NCI-H2227 (cell line): ENCODE data around the gene DPP7.

Experiments used
- DNase-seq: peaks from one replicate; lab custom pipeline; 2025; ENCODE audit not compliant: unreplicated experiment; lab: John Stamatoyannopoulos, UW

DPP7 gene

DNA sequence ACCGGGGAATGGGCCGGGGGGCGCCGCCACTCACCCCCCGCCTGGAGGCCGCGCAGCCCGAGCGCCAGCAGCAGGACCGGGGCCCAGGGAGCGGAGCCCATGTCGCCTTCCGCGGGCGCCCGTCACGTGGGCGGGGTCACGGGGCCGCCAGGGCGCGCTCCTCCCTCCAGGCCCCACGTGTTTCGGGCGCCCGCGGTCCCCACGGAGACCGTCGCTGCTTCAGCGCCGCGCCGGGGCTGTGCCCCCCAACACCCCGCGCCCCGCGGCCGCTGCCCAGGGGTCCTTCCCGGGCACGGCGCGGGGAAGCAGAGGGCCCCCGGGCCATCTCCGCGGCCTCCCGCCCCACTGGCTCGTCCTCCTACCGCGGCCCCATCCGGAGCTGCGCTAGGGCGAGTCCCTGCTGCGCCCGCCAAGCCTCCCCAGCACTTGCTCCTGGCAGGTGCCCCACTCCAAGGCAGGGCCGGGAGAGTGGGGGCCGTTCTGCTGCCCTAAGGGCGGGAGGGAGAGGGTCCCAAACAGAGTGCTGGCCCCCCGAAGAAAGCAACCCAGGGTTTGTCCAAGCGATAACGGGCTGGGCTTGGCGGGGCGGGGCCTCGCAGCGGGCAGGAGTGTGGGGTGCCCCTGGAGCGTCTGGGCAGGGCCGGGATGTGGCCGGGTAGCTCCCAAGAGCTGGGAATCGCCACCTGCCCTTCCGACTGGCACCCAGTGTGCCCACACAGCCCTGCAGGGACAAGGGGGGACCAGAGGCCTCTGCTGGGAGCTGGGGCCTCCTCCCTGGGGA is at the start of gene DPP7:
Gene DPP7, minus strand, starts transcription at position 121 of the 781 bp plus-strand sequence. Its CDS starts 20 bp downstream, at position 101.
- DNase-seq: peak; percentile 63

DNA sequence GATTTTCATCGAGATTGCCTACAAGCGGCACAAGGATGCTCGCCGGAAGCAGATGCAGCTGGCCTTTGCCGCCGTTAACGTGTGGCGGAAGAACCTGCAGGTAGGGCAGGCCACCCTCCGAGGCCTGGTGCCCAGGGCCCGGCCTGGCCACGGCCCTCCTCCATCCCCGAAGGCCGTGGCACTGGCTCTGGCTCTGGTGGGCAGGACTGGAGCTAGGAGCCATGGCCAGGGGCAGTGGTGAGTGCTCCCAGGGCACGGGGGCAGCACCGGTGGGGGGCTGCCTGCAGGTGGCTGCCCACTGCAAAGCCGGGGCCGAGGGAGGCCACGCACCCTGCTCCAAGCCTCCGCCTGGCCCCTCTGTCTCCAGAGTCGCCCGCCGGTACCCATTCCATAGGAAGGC is 49.3 kb upstream of the DPP7 start:
- no peak for DNase-seq

DNA sequence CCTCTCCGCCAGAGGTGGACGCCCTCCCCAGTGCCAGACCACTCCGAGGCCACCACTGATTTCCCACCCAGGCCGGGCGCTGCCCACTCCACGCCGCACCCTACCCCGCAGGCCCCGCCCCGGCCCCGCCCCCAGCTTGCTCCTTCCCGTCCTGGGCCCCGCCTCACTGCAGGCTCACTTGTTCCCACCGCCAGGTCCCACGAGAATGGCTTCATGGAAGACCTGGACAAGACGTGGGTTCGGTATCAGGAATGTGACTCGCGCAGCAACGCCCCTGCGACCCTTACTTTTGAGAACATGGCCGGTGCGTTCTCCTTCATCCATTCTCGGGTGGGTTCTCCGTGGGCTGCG is 48.8 kb upstream of the DPP7 start:
- DNase-seq: no peak

DNA sequence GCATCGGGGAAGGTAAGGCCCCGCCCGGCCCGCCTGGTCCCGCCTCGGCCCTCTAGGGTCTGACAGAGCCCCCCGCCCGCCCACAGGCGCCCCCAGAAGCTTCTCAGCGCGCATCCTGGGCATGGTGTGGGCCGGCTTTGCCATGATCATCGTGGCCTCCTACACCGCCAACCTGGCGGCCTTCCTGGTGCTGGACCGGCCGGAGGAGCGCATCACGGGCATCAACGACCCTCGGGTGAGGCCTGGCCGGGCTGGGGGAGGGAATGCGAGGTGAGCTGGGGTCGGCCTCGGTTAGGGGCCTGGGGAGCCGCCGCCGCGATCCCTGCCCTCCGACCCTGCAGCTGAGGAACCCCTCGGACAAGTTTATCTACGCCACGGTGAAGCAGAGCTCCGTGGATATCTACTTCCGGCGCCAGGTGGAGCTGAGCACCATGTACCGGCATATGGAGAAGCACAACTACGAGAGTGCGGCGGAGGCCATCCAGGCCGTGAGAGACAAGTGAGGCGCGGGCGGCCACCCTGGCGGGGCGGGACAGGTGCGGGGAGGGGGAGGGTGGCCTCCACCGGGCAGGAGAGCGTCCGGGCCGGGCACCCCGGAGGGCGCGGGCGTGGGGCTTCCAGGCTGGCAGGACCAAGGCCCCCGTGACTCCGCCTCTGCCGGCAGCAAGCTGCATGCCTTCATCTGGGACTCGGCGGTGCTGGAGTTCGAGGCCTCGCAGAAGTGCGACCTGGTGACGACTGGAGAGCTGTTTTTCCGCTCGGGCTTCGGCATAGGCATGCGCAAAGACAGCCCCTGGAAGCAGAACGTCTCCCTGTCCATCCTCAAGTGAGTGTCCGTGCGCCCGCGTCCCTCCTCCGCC is 48.2 kb upstream of the DPP7 start:
- DNase-seq: no peak

DNA sequence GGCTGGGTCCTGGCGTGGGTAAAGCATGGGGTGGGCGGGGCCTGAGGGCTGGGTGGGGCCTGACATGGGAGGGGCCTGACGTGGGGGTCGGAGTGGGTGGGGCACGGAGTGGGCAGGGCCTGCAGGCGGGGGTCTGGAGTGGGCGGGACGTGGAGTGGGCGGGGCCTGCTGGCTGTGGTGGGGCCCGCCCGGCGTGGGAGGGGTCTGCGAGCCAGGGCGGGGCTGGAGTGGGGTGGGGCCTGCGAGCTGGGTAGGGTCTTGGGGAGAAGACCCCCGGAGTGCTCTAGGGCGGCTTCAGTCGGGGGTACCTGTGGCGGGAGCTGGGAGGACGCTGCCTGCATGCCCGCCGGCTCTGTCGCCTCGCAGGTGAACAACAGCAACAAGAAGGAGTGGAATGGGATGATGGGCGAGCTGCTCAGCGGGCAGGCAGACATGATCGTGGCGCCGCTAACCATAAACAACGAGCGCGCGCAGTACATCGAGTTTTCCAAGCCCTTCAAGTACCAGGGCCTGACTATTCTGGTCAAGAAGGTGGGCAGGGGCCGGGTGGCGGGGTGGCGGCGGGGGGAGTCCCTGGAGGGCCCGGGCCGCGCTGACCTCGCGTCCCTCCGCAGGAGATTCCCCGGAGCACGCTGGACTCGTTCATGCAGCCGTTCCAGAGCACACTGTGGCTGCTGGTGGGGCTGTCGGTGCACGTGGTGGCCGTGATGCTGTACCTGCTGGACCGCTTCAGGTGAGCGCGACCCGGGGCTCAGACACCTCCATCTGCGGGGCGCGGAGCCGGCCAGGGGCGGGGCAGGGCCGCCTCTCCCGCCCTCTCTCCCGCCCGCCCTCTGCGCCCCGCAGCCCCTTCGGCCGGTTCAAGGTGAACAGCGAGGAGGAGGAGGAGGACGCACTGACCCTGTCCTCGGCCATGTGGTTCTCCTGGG is 47.3 kb upstream of the DPP7 start:
- no peak for DNase-seq

DNA sequence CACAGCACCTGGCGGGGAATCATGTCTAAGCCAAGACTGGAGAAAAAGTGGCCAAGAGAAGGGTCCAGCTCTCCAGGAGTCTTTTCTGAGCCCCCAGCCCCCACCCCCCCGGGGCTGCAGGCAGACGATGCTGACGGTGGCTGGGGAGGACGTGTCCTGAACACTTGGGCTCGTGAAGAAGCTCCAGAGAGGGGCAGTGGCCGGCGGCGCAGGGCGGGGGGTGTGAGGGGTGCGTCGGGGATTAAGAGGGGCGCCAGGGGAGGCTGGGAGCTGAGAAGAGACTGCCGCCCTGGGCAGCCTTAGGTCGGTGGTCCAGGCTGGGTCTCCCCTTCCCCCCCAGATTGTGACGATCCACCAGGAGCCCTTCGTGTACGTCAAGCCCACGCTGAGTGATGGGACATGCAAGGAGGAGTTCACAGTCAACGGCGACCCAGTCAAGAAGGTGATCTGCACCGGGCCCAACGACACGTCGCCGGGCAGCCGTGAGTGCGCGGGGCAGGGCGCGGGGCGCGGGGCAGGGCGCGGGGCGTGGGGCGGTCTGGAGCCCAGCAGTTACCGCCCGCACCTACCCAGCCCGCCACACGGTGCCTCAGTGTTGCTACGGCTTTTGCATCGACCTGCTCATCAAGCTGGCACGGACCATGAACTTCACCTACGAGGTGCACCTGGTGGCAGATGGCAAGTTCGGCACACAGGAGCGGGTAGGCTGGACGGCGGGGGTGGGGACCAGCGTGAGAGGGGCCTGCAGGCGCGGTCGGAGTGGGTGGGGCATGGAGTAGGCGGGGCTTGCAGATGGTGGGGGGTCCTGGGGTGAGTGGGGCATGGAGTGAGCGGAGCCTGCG is 46.4 kb upstream of the DPP7 start:
- no peak for DNase-seq

DNA sequence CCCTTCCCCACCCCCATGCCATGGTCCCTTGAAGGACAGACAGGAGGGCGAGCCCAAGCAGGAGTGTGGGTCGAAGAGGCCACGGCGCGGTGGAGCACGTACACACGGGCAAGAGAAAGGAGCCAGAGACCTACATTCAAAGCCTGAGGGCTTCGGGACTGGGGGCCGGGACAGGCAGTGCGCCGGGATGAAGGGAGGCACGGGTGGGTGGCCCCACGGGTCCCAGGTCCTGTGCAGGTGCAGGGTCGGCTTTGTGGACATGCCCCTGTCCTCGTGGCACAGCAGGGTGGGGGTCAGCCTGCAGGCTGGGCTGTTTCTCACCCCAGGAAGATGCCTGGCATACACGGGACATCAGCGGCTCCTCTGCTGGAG is 45.5 kb upstream of the DPP7 start:
- DNase-seq: no peak

DNA sequence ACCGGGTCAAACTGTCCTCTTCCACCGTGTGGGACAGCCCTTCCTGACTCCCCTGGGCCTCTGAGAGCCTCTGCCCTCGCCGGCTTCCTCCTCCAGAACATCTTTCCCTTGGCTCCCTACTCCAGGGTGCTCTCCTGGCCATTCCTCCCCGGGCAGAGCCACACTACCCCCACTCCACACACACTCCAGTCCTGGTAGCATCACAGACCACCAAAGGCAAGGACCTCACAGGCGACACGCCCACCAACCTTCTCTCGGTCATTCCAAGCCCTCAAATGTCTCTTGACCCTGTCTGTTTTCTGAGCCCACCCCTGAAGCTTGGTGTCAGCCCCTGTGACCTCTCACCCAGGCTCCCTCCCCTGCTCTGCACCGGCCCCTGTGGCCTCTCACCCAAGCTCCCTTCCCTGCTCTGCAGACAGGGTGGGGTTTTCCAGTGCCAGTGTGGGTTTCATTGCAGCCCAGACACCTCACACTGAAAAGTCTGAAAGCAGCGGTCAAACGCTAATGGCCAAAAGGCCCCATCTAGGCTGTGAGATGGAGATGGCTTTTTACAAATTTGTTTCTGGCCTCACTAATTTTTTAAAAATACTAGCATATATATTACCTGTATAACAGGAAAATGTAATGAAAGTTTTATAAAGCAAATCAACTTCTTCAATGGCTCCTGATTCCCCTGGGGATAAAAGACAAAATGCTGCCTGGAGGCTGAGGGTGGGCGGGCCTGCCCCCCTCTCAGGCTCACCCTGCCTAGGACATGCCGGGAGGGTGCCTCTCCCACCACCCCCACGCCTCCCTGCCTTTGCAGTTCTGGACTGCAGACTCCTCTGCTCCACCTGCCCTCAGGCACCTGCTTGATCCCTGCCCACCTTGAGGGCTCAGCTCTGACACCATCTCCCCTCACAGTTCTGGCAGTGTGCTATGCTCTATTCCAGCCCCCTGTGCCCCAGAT is 44.8 kb upstream of the DPP7 start:
- DNase-seq: no peak

DNA sequence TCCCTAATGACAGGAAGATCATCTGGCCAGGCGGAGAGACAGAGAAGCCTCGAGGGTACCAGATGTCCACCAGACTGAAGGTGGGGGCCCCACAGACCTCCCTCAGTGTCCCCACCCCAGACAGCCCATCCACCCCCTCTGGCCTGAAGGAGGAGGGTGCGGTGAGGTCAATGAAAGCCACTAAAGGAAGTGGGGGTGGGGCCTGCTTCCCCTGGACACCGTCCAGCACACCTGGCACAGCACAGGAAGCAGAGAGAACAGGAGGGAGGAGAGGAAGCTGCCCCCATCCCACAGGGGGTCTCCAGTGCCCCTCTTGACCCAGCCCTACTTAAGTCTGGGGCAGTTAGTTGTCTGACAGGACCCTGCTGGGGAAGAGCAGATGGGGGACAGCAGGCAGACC is 44.1 kb upstream of the DPP7 start:
- DNase-seq: no peak

DNA sequence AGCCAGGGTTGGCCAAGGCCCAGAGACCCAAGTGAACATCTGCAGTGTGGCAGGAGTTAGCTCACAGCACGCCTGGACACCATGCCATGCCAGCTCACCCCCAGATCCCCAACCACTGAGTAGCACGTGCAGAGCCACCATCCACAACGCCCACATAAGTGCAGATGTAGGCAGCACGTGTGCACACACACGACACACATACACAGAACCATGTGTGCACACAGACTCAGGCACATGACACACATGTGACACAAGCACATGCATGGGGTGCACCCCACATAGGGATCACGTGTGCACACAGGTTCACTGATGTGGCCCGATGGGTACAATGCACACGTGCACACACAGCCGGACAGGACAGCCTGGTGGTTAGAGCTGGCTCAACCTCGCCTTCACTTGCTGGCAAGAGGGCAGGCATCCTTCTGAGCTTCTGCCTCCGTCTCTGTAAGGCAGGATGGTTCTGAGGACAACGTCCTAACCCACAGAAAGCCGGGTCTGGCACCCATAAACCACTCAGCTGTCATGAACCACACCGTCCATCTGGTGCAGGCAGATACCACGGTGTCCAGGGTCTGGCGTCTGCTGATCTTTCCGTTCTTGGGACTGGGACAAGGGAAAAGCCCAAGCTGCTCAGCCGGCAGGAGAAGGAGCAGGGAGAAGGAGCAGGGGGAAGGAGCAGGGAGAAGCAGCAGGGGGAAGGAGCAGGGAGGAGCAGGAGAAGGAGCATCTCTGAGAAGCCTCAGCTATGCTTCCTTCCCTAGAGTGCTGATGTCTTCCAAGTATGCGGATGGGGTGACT is 43.3 kb upstream of the DPP7 start:
- DNase-seq: no peak

DNA sequence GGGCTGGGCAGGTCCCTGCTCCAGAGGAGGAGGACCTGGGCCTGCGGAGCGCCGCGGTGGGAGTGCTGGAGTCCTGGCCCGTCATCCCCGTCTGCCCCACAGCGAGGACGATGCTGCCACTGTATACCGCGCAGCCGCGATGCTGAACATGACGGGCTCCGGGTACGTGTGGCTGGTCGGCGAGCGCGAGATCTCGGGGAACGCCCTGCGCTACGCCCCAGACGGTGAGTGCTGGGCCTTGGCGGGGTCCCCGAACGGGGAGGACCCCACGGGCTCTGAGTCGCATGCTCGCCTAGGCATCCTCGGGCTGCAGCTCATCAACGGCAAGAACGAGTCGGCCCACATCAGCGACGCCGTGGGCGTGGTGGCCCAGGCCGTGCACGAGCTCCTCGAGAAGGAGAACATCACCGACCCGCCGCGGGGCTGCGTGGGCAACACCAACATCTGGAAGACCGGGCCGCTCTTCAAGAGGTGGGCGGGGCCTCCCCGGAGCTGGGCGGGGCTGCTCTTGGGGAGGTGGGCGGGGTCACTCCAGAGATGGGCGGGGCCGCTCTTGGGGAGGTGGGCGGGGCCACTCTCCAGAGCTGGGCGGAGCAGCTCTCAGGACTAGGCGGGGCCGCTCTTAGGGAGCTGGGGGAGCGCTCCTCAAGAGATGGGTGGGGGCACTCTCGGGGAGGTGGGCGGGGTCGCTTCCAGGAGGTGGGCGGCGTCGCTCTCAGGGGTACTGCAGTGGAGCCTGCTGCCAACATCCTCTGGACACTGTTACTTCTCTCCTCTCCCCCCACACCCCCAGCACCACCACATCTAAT is 42.2 kb upstream of the DPP7 start:
- no peak for DNase-seq

DNA sequence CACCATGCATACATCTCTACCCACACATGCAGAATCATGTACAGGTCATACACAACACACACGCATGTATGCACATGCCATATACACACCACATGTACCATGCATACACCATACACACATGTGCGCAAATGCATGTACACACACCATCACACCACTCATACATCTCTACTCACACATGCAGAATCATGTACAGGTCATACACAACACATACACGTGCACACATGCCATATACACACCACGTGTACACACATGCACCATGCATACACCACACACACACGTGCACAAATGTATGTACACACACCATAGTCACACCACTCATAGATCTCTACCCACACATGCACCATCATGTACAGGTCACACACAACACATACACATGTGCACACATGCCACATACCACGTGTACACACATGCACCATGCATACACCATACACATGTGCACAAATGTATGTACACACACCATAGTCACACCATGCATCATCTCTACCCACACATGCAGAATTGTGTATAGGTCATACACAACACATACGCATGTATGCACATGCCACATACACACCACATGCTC is 38.4 kb upstream of the DPP7 start:
- DNase-seq: no peak

DNA sequence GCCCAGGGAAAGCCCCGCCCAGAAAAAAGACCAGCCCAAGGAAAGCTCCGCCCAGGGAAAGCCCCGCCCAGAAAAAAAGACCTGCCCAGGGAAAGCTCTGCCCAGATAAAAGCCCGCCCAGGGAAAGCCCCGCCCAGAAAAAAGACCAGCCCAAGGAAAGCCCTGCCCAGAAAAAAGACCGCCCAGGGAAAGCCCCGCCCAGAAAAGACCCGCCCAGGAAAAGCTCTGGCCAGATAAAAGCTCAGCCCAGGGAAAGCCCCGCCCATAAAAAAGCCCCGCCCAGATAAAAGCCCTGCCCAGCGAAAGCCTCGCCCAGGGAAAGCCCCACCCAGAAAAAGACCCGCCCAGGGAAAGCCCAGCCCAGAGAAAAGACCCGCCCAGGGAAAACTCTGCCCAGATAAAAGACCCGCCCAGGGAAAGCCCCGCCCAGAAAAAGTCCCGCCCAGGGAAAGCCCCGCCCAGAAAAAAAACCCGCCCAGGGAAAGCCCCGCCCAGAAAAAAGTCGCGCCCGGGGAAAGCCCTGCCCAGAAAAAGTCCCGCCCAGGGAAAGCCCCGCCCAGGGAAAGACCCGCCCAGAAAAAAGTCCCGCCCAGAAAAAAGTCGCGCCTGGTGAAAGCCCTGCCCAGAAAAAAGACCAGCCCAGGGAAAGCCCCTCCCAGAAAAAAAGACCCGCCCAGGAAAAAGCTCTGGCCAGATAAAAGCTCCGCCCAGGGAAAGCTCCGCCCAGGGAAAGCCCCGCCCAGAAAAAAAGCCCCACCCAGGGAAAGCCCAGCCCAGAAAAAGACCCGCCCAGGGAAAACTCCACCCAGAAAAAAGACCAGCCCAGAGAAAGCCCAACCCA is 36.3 kb upstream of the DPP7 start:
- peak; percentile 50 for DNase-seq

DNA sequence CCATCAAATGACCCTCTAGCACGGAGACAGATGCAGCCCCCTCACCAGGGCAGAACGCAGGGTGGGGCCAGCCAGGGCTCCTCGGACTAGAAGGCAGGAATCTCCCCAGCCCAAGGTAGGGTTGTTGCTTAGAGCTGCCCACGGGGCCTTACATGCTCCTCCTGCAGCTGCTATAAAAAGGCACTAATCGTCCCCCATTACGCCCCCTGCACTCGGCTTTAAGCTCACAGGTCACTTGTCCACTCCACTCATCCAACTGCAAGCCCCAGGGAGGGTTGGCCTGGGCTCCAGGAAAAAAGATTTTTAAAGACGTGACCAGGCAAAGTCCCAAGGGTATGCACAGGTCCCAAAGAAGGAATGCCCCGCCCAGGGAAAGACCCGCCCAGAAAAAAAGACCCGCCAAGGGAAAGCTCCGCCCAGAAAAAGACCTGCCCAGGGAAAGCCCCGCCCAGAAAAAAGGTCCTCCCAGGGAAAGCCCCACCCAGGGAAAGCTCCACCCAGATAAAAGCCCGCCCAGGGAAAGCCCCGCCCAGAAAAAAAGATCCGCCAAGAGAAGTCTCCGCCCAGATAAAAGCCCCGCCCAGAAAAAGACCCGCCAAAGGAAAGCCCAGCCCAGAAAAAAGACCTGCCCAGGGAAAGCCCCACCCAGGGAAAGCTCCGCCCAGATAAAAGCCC is 35.5 kb upstream of the DPP7 start:
- DNase-seq: peak; percentile 30

DNA sequence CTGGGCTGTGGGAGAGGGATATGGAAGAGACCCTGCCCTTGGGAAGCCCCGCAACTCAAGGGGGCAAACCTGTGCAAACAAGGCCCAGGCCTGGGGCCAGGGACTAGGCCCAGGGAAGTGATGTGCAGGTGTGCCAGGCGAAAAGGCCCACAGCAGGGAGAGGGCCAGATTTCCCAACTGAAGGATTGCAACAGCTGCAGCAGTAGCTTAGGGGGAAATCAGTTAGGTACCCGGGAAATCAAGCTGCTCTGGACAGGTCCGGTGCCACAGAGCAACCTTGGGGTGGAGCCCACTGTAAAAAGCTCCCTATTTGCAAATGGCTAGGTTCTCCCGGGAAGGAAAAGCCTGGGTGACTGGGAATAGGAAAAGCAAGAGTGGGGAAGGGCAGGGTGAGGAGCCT is 34.8 kb upstream of the DPP7 start:
- no peak for DNase-seq

DNA sequence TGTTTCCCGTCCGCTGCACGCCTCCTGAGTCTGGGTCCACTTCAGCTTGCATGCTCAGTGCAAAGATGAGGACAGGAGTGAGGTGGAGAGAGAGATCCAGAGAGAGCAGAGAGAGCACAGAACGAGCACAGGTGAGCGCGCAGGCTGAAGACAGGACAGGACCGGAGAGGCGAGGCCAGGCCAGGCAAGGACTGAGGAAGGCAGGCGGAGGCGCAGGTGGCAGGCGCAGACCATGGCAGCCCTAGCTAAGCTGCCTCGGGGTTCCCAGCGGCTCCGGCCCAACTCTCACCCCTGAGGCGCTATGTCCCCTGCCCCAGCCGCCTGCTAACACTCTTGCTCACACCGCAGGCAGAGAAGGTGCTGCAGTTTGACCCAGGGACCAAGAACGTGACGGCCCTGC is 34.1 kb upstream of the DPP7 start:
- DNase-seq: no peak
